Nephron (organoid): ENCODE data around the gene SERTM1.

Source experiments
- H3K27ac Mint-ChIP-seq, 3 experiments: 2 replicates each; pipeline ENCODE4 v1.8.0; 2020; ENCODE audit warnings: mixed read lengths in 3 of 3, mild to moderate bottlenecking in 2 of 3, moderate library complexity in 1 of 3
- H3K27me3 Mint-ChIP-seq: 2 replicates; pipeline ENCODE4 v1.8.0; 2021; ENCODE audit warnings: low read depth, mild to moderate bottlenecking, moderate library complexity, mixed read lengths
- H3K36me3 Mint-ChIP-seq: 2 replicates; pipeline ENCODE4 v1.8.0; 2020; ENCODE audit warnings: low read depth, mixed read lengths
- H3K4me1 Mint-ChIP-seq: 2 replicates; pipeline ENCODE4 v1.8.0; 2020; ENCODE audit warnings: mixed read lengths
- H3K4me3 Mint-ChIP-seq, 3 experiments: 2 replicates each; pipeline ENCODE4 v1.8.0; 2020; ENCODE audit warnings: mild to moderate bottlenecking in 3 of 3, mixed read lengths in 3 of 3, moderate library complexity in 2 of 3
- H3K9me3 Mint-ChIP-seq: 2 replicates; pipeline ENCODE4 v1.8.0; 2020; ENCODE audit warnings: mixed read lengths
- TF ChIP-seq, protein P1 (sequence below), 3 experiments: fragments of 200-600 bp; sonication (generic); IDR thresholded peaks; one replicate each; pipeline ENCODE4 v1.5.0; 2021; ENCODE audit warnings: antibody characterized with exemption in 3 of 3; ENCODE audit not compliant: unreplicated experiment in 3 of 3

SERTM1 gene

GRCh38 chr13:36675213-36675536, 1.4 kb downstream of the SERTM1 start:
- peaks cover 85% of the 10 kb centered on the region for H3K27me3 Mint-ChIP-seq
- no peaks in the 10 kb centered on the region for H3K9me3 Mint-ChIP-seq
- no peak overlapping the region for H3K27ac Mint-ChIP-seq
- H3K4me1 Mint-ChIP-seq = peaks cover 13% of the 10 kb centered on the region
- peak overlapping the region; percentile 69 to 88 (median 80) for H3K4me3 Mint-ChIP-seq
- no peaks in the 10 kb centered on the region for H3K36me3 Mint-ChIP-seq
- TF ChIP-seq, protein P1, sequence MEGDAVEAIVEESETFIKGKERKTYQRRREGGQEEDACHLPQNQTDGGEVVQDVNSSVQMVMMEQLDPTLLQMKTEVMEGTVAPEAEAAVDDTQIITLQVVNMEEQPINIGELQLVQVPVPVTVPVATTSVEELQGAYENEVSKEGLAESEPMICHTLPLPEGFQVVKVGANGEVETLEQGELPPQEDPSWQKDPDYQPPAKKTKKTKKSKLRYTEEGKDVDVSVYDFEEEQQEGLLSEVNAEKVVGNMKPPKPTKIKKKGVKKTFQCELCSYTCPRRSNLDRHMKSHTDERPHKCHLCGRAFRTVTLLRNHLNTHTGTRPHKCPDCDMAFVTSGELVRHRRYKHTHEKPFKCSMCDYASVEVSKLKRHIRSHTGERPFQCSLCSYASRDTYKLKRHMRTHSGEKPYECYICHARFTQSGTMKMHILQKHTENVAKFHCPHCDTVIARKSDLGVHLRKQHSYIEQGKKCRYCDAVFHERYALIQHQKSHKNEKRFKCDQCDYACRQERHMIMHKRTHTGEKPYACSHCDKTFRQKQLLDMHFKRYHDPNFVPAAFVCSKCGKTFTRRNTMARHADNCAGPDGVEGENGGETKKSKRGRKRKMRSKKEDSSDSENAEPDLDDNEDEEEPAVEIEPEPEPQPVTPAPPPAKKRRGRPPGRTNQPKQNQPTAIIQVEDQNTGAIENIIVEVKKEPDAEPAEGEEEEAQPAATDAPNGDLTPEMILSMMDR (IDR thresholded peaks at IDR 0.05; ENCODE audit: unreplicated experiment in 3 of 3) = no peak

DNA sequence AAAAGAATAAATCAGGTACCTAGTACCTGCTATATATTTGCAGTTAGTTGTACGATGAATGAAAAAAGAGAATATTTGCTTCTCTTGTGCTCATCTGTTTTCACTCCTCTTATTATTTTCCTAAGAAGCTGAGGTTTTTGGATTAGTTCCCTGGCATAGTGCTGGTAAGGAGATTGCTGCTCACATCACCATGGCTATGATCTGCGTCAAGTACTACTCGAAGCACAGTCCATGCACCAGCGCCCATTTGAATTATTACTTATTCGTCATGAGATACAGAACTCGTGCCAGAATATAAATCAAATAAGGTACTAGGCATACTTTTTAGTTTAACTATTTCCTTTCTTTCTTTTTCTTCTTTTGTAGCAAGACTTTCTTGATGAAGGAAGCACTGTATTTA, 7.1 kb downstream of the SERTM1 start:
- H3K27me3 Mint-ChIP-seq = peaks cover 44% of the 10 kb centered on the region
- H3K27ac Mint-ChIP-seq = peak overlapping the region in 1 of 3 experiments; percentile 41
- peaks cover 20% of the 10 kb centered on the region for H3K4me1 Mint-ChIP-seq

GRCh38 chr13:36681894-36682624, 8.2 kb downstream of the SERTM1 start:
- Mint-ChIP-seq H3K27ac (no peak overlapping the region), H3K27me3 (peaks cover 36% of the 10 kb centered on the region), H3K36me3 (no peaks in the 10 kb centered on the region), H3K9me3 (peaks cover 3% of the 10 kb centered on the region), H3K4me3 (no peak overlapping the region), H3K4me1 (peaks cover 20% of the 10 kb centered on the region)
- TF ChIP-seq, protein P1 (IDR thresholded peaks at IDR 0.05; ENCODE audit: unreplicated experiment in 3 of 3) = no peak

More for the DNA sequence above, 7.1 kb downstream of the SERTM1 start:
- TF ChIP-seq, protein P1 (IDR thresholded peaks at IDR 0.05; ENCODE audit: unreplicated experiment in 3 of 3) = no peak
- Mint-ChIP-seq H3K4me3 (no peak overlapping the region), H3K36me3 (no peaks in the 10 kb centered on the region), H3K9me3 (peaks cover 3% of the 10 kb centered on the region)

DNA sequence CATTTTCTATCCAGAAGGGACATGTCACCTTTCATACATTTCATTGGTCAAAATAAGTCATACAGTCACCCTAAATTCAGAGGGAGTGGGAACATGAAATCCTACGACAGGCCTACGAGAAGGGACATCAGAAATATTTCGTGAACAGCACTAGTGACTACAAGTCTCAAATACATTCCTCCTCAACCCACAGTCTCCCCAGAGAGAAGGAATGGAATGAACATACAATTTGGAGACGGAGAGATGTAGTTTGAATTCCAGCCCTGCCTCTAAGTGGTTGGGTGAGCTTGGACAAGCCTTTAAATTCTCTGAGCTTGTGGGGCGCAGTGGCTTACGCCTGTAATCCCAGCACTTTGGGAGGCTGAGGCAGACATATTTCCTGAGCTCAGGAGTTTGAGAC, 9.9 kb downstream of the SERTM1 start:
- peaks cover 22% of the 10 kb centered on the region for H3K27me3 Mint-ChIP-seq
- H3K9me3 Mint-ChIP-seq = peaks cover 3% of the 10 kb centered on the region
- TF ChIP-seq, protein P1 (IDR thresholded peaks at IDR 0.05; ENCODE audit: unreplicated experiment in 3 of 3) = no peak
- no peaks in the 10 kb centered on the region for H3K36me3 Mint-ChIP-seq
- no peak overlapping the region for H3K4me3 Mint-ChIP-seq
- H3K4me1 Mint-ChIP-seq = peaks cover 20% of the 10 kb centered on the region
- H3K27ac Mint-ChIP-seq = no peak overlapping the region

- H3K4me3 Mint-ChIP-seq = no peak overlapping the region
- no peaks in the 10 kb centered on the region for H3K36me3 Mint-ChIP-seq
- H3K27me3 Mint-ChIP-seq = peaks cover 10% of the 10 kb centered on the region
- peaks cover 3% of the 10 kb centered on the region for H3K9me3 Mint-ChIP-seq
- peaks cover 16% of the 10 kb centered on the region for H3K4me1 Mint-ChIP-seq
- TF ChIP-seq, protein P1 (IDR thresholded peaks at IDR 0.05; ENCODE audit: unreplicated experiment in 3 of 3) = no peak
- no peak overlapping the region for H3K27ac Mint-ChIP-seq
These were observed 12.1 kb downstream of the SERTM1 start for GRCh38 chr13:36685927-36686326.

GRCh38 chr13:36696410-36697010, 22.7 kb downstream of the SERTM1 start:
- H3K36me3 Mint-ChIP-seq = no peaks in the 10 kb centered on the region
- H3K4me3 Mint-ChIP-seq = peak overlapping the region in 2 of 3 experiments; percentile 19 to 23
- H3K27me3 Mint-ChIP-seq = peaks cover 24% of the 10 kb centered on the region
- H3K27ac Mint-ChIP-seq = peak overlapping the region; percentile 67 to 78 (median 68)
- peaks cover 43% of the 10 kb centered on the region for H3K4me1 Mint-ChIP-seq
- H3K9me3 Mint-ChIP-seq = no peaks in the 10 kb centered on the region
- TF ChIP-seq, protein P1 (IDR thresholded peaks at IDR 0.05; ENCODE audit: unreplicated experiment in 3 of 3) = no peak
